BLaER1 (cell line): Measurements from ENCODE around the gene EYA4.

ENCODE experiments used
- H3K27ac ChIP-seq: shearing (Covaris generic); formaldehyde crosslinking; 2 replicates; pipeline ENCODE4 v1.8.1; 2022
- H3K27me3 ChIP-seq: shearing (Covaris generic); formaldehyde crosslinking; 2 replicates; pipeline ENCODE4 v1.8.1; 2022
- H3K36me3 ChIP-seq: shearing (Covaris generic); formaldehyde crosslinking; 2 replicates; pipeline ENCODE4 v1.8.1; 2022
- H3K4me1 ChIP-seq: shearing (Covaris generic); formaldehyde crosslinking; 2 replicates; pipeline ENCODE4 v1.8.1; 2022
- H3K4me2 ChIP-seq: shearing (Covaris generic); formaldehyde crosslinking; 2 replicates; pipeline ENCODE4 v1.8.1; 2022
- H3K4me3 ChIP-seq: shearing (Covaris generic); formaldehyde crosslinking; 2 replicates; pipeline ENCODE4 v1.8.1; 2022
- H3K9ac ChIP-seq: shearing (Covaris generic); formaldehyde crosslinking; 2 replicates; pipeline ENCODE4 v1.8.1; 2022
- H3K9me3 ChIP-seq: shearing (Covaris generic); formaldehyde crosslinking; 2 replicates; pipeline ENCODE4 v1.8.1; 2022
- H4K20me1 ChIP-seq: shearing (Covaris generic); formaldehyde crosslinking; 2 replicates; pipeline ENCODE4 v1.8.1; 2022
- Cebpa-rat ChIP-seq: shearing (Covaris generic); IDR thresholded peaks from 2 replicates; pipeline ENCODE4 v1.8.1; 2022

Gene EYA4

DNA sequence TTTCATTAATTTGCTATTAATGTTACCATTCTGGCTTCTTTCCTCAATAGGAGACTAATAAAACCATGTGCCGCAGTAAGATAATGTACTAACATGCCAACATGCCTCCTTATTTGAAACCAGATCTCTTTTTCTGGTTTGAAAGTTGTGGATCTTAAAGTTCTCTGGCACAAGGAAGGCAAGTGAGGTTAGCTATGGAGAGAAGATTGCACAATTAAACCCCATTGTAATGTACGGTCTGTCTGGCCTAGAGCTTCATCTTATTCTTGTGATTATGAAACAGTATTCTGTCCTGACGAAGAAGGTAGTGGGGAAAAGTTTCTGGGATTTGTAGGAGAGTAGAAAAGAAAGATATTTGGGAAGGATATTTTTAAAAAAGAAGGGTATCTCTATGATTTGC is 68.4 kb downstream of the EYA4 start:
- Histone ChIP-seq H3K9me3 (peaks cover 41% of the 10 kb centered on the region), H3K27me3 (no peaks in the 10 kb centered on the region), H3K36me3 (no peaks in the 10 kb centered on the region), H3K4me1 (peaks cover 28% of the 10 kb centered on the region), H4K20me1 (no peaks in the 10 kb centered on the region), H3K4me3 (no peak overlapping the region), H3K9ac (no peak overlapping the region), H3K27ac (no peak overlapping the region), H3K4me2 (no peak overlapping the region)
- TF ChIP-seq Cebpa-rat = no peak

DNA sequence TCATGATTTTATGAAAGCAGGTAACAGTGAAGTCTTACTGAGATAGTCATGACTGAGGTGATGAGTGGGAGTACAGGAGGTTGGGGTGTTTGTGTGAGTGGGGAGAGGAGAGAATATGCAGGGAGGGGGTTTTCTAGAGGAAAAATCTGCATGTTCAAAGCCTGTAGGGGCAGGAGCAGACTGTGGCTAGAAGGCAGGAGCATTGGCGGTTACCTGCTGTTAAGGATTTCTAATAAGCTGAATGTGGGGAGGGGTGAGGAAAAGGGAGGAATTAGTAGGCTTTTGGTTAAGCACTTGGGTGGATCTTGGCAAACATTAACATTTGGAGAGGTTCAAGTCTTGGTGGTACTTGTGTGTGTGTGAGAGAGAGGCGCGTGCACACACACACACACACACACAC is 70.8 kb downstream of the EYA4 start:
- Histone ChIP-seq H3K36me3 (no peaks in the 10 kb centered on the region), H3K4me2 (0 out of 2 replicates have a peak overlapping the region, but pooled peaks have one; percentile 83), H3K4me3 (no peak overlapping the region; the same call in 1 of the 2 replicates), H3K4me1 (peaks cover 41% of the 10 kb centered on the region), H3K9ac (no peak overlapping the region), H4K20me1 (no peaks in the 10 kb centered on the region), H3K27ac (no peak overlapping the region; the same call in 1 of the 2 replicates), H3K9me3 (peaks cover 39% of the 10 kb centered on the region), H3K27me3 (no peaks in the 10 kb centered on the region)
- no peak for TF ChIP-seq Cebpa-rat

DNA sequence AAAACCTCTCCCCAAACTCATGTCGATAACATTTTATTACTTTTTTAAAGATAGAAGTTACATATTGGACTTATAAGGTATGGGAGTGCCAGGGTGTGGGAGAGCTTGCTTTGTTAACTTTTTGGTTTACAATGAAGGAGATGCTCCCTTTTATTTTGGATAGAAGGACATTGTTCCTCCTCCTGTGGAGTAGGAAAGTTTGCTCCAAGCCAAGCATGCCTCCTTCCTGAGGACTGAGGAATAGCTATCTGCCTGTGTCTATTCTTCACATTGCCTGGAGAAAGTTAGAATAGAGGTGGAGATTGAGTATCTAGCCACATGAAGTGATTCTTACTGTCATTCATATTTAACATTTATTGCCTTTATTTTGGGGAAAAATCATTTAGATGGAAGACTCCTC is 71.9 kb downstream of the EYA4 start:
- no peak for TF ChIP-seq Cebpa-rat
- H3K9me3 ChIP-seq = peaks cover 28% of the 10 kb centered on the region
- no peaks in the 10 kb centered on the region for H4K20me1 ChIP-seq
- H3K9ac ChIP-seq = no peak overlapping the region
- H3K4me1 ChIP-seq = peaks cover 51% of the 10 kb centered on the region
- no peaks in the 10 kb centered on the region for H3K27me3 ChIP-seq
- no peaks in the 10 kb centered on the region for H3K36me3 ChIP-seq
- no peak overlapping the region for H3K4me3 ChIP-seq
- peak overlapping the region; percentile 50; the same call in 1 of the 2 replicates for H3K27ac ChIP-seq
- peak overlapping the region; percentile 83 for H3K4me2 ChIP-seq

DNA sequence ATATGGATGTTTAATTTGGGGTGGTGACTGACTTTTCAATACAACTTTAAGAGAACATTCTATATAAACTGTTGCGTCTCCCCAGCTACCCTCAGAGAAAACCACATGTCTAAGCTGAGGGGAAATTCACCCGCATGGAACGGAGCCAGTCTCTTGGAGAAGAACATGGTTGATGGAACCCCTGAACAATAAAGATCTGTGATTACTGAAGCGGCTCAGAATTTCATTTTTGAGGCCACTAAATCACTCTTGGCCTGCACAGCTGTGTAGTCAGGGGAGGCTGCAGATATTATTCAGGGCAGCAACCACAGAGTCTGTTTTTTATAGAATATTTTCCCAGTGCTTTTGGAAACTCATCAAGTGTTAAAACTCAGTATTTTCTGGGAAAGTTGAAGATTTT is 73.8 kb downstream of the EYA4 start:
- Histone ChIP-seq H3K4me3 (peak overlapping the region; percentile 65), H3K4me2 (peak overlapping the region; percentile 83), H3K36me3 (no peaks in the 10 kb centered on the region), H3K27me3 (no peaks in the 10 kb centered on the region), H4K20me1 (no peaks in the 10 kb centered on the region), H3K9ac (peak overlapping the region; percentile 82; the same call in 1 of the 2 replicates), H3K27ac (peak overlapping the region; percentile 88), H3K9me3 (peaks cover 16% of the 10 kb centered on the region), H3K4me1 (peaks cover 61% of the 10 kb centered on the region)
- no peak for TF ChIP-seq Cebpa-rat

GRCh38 chr6:133315811-133316210 is 74.7 kb downstream of the EYA4 start:
- Histone ChIP-seq H3K36me3 (no peaks in the 10 kb centered on the region), H4K20me1 (no peaks in the 10 kb centered on the region), H3K4me1 (peaks cover 70% of the 10 kb centered on the region), H3K27ac (peak overlapping the region; percentile 88), H3K4me2 (peak overlapping the region; percentile 83), H3K9ac (peak overlapping the region; percentile 82), H3K4me3 (peak overlapping the region; percentile 65), H3K9me3 (peaks cover 14% of the 10 kb centered on the region), H3K27me3 (no peaks in the 10 kb centered on the region)
- no peak for TF ChIP-seq Cebpa-rat

DNA sequence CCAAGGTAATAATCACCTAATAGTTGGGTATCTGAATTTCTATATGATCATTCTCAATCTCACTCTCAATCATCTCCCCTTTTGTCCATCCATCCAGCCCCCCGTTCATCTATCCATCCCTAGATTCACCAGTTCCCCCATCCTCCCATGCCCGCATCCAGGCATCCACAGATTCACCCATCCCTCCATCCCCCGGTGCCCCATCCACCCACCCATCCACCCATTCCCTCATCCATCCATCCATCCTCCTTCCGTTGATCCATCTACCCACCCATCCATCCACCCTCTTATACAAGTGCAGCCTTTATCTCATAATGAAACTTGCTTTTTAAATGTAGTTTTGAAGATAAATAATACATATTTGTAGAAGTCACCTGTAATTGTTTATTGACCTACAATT is 76.5 kb downstream of the EYA4 start:
- peak overlapping the region; percentile 85 for H3K9ac ChIP-seq
- H3K4me3 ChIP-seq = peak overlapping the region; percentile 65
- no peaks in the 10 kb centered on the region for H3K9me3 ChIP-seq
- H3K4me1 ChIP-seq = peaks cover 80% of the 10 kb centered on the region
- H3K27me3 ChIP-seq = no peaks in the 10 kb centered on the region
- H3K36me3 ChIP-seq = no peaks in the 10 kb centered on the region
- no peaks in the 10 kb centered on the region for H4K20me1 ChIP-seq
- peak overlapping the region; percentile 83 for H3K4me2 ChIP-seq
- no peak for TF ChIP-seq Cebpa-rat
- H3K27ac ChIP-seq = peak overlapping the region; percentile 88

DNA sequence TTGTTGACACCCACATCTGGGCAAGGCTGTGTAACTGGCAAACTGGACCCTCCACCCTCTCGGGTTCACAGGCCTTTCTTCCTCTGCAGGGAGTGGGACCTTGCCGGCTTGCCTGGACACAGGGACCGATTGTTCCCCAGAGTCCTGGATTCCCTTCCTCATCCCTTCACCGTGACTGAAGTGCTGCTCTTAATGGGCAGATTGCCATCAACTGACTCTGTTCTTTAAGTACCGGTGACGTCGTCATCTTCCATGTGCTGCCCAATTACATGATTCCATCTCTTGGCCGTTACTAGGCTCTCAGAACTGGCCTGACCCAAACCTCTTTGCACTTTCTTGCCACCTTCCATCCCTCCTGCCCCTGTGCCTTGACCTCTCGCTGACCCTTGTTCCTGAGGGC is 85.4 kb downstream of the EYA4 start:
- H3K36me3 ChIP-seq = peaks cover 4% of the 10 kb centered on the region; the same call in 1 of the 2 replicates
- H3K9ac ChIP-seq = no peak overlapping the region
- H3K4me2 ChIP-seq = peak overlapping the region; percentile 73; the same call in 1 of the 2 replicates
- no peaks in the 10 kb centered on the region for H4K20me1 ChIP-seq
- peaks cover 61% of the 10 kb centered on the region for H3K4me1 ChIP-seq
- peaks cover under 1% of the 10 kb centered on the region; the same call in 1 of the 2 replicates for H3K9me3 ChIP-seq
- no peak for TF ChIP-seq Cebpa-rat
- H3K4me3 ChIP-seq = no peak overlapping the region
- 0 out of 2 replicates have a peak overlapping the region, but pooled peaks have one; percentile 10 for H3K27ac ChIP-seq
- H3K27me3 ChIP-seq = no peaks in the 10 kb centered on the region

DNA sequence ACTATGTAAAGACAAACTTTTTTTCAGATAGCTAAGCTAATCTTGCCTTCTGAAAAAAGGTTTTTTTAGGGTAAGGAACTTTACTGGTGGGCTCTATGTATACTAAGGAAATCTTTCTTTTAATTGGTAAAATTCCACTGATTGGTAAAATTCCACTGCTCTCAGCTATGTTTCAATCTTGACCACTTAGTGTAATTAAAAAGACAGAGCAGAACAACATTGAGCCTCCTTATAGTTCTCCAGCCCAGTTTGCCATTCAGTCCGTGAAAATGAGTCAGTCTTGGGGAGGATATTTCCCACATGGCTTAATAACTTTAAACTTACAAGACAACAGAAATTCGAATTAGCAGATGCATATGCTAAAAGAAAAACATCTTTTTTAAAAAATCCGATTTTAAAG is 92.7 kb downstream of the EYA4 start:
- H3K4me1 ChIP-seq = no peaks in the 10 kb centered on the region
- no peak overlapping the region for H3K4me3 ChIP-seq
- peaks cover 19% of the 10 kb centered on the region; the same call in 1 of the 2 replicates for H3K36me3 ChIP-seq
- H4K20me1 ChIP-seq = no peaks in the 10 kb centered on the region
- H3K27me3 ChIP-seq = no peaks in the 10 kb centered on the region
- no peak overlapping the region for H3K4me2 ChIP-seq
- no peak overlapping the region for H3K9ac ChIP-seq
- no peak overlapping the region for H3K27ac ChIP-seq
- H3K9me3 ChIP-seq = peaks cover 4% of the 10 kb centered on the region; the same call in 1 of the 2 replicates
- no peak for TF ChIP-seq Cebpa-rat

DNA sequence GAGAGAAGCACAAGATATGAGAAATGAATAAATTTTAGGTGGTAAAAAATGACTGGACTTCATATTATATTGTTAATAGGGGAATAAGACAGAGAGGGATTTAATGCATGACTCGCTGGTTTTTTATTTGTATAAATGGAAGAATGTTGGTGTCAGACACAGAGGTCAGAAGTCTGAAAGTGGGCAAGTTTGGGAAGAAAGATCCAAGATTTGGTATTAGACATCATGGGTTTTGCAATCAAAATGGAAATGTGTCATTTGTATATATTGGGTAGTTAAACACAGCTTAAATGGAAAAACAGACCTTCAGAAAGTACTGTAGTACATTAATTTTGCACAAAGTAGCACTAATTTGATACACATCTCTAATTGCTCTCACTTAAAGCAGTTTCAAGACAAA is 96.2 kb downstream of the EYA4 start:
- Histone ChIP-seq H3K4me3 (no peak overlapping the region), H3K4me1 (no peaks in the 10 kb centered on the region), H3K9ac (no peak overlapping the region), H3K27ac (no peak overlapping the region), H3K4me2 (no peak overlapping the region), H3K27me3 (no peaks in the 10 kb centered on the region), H3K36me3 (peaks cover 24% of the 10 kb centered on the region; the same call in 1 of the 2 replicates), H3K9me3 (no peaks in the 10 kb centered on the region; the same call in 1 of the 2 replicates), H4K20me1 (no peaks in the 10 kb centered on the region)
- no peak for TF ChIP-seq Cebpa-rat

GRCh38 chr6:133339543-133340384 is 98.6 kb downstream of the EYA4 start:
- no peak overlapping the region for H3K4me3 ChIP-seq
- no peak overlapping the region for H3K27ac ChIP-seq
- H3K27me3 ChIP-seq = no peaks in the 10 kb centered on the region
- H4K20me1 ChIP-seq = no peaks in the 10 kb centered on the region
- peaks cover 23% of the 10 kb centered on the region; the same call in 1 of the 2 replicates for H3K36me3 ChIP-seq
- H3K4me2 ChIP-seq = no peak overlapping the region
- H3K4me1 ChIP-seq = no peaks in the 10 kb centered on the region
- no peak for TF ChIP-seq Cebpa-rat
- H3K9me3 ChIP-seq = no peaks in the 10 kb centered on the region; the same call in 1 of the 2 replicates
- no peak overlapping the region for H3K9ac ChIP-seq
